GM12875 (cell line): ENCODE data around the gene EDN1.

Experiments used
- H3K4me3 ChIP-seq: one replicate; pipeline ENCODE4 v1.5.1; 2011; ENCODE audit warnings: low read depth, low read length, control low read depth
- TF ChIP-seq, protein P1 (sequence below): IDR thresholded peaks from 2 replicates; pipeline ENCODE4 v1.5.1; 2011; ENCODE audit warnings: low read depth, mild to moderate bottlenecking, control low read depth, inconsistent platforms, low read length, moderate library complexity, borderline replicate concordance; ENCODE audit not compliant: insufficient read depth

Gene EDN1

DNA sequence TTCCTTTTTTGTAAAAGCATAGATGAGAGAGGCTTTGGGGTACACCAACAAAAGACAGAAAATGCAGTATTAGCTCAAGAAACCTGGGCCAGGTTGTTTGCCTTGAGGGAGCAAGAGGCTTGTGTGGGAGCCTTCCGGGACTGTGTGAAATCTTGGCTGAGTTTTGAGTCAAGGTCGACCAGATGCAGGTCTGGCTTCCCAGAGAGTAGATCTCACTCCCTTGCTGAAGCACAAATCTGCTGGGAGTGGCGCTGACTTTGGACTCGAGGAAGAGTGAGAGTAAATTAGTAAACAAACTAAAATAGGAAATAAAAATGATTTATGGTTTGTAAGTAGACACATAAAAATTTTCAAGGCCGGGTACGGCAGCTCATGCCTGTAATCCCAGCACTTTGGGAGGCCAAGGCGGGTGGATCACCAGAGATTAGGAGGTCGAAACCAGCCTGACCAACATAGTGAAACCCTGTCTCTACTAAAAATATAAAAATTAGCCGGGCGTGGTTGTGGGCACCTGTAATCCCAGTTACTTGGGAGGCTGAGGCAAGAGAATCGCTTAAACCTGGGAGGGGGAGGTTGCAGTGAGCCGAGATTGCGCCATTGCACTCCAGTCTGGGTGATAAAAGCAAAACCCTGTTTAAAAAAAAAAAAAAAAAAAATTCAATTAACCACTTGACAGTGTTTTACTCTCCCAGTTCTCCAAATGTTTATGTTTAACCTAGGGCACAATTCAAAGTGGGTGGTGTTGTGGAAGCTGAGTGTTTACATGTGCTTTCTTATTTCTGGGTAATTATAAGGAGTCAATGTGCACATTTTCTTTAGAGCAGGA, 27.7 kb upstream of the EDN1 start:
- TF ChIP-seq, protein P1, sequence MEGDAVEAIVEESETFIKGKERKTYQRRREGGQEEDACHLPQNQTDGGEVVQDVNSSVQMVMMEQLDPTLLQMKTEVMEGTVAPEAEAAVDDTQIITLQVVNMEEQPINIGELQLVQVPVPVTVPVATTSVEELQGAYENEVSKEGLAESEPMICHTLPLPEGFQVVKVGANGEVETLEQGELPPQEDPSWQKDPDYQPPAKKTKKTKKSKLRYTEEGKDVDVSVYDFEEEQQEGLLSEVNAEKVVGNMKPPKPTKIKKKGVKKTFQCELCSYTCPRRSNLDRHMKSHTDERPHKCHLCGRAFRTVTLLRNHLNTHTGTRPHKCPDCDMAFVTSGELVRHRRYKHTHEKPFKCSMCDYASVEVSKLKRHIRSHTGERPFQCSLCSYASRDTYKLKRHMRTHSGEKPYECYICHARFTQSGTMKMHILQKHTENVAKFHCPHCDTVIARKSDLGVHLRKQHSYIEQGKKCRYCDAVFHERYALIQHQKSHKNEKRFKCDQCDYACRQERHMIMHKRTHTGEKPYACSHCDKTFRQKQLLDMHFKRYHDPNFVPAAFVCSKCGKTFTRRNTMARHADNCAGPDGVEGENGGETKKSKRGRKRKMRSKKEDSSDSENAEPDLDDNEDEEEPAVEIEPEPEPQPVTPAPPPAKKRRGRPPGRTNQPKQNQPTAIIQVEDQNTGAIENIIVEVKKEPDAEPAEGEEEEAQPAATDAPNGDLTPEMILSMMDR = no peak
- H3K4me3 ChIP-seq = no peak overlapping the region

DNA sequence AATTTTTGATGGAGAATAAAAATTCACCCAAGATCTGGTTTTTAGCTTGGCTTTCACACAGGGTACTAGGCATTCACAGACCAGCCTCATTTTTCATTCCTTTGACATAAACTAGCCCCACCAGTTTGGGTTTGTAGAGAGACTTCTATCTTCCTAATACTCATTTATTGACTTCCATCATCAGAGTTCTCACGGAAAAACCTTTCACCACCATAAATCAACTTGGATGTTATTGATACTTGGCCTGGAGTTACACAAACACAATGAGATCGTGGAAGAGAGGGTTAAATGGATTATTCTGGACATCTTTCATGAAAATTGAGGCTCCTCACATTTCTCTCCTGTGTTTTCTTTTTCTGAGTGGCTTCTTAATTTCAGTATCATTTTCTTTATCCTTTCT, 26.8 kb upstream of the EDN1 start:
- TF ChIP-seq, protein P1 = no peak
- no peak overlapping the region for H3K4me3 ChIP-seq

DNA sequence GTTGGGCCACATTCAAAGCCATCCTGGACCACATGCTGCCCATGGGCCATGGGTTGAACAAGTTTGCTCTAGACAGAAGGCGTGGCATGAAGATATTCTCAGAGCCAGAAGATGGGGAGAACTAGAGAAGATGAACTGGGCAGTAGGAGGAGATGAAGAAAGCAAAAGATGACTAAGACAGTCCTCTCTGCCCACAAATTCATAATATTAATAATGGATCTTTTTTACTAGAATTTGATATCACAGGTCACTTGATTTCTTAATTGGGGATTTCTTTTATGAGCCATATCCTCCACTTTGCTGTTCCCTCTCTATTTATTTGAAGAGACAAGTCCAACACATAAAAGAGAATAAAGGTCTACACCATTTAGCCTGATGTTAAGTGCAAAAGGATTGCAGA, 25.5 kb upstream of the EDN1 start:
- H3K4me3 ChIP-seq = no peak overlapping the region
- TF ChIP-seq, protein P1 = no peak

DNA sequence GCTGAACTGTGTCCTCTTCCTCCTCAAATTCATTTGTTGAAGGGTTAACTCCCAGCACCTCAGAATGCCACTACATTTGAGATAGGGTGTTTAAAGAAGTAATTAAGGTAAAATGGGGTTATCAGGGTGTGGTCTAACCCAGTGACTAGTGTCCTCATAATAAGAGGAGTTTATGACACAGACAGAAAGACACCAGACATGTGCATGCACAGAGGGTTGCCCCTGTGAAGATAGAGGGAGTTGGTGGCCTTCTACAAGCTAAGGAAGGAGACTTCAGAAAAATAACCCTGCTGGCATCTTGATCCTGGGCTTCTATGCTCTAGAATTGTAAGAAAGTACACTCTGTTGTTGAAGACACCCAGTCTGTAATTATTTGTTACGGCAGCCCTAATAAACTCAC, 24.9 kb upstream of the EDN1 start:
- no peak overlapping the region for H3K4me3 ChIP-seq
- TF ChIP-seq, protein P1 = no peak

DNA sequence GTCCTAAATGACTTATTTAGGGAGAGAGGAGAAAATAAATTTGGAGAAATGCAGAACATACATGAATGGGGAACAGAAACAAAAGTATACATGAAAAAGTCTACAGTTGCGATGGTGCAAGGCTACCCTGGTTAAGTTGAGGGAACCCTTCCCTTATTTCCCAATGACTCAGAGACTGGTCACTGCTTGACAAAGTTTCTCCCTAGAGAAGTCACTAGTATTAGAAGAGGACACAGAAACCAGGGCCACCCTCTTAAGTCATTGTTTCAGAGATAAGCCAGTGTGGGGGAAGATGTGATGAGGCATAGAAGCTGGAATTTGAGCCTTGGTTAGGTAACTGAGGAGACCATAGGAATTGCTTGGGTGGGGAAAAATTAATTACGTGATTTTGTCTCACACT, 24.4 kb upstream of the EDN1 start:
- no peak overlapping the region for H3K4me3 ChIP-seq
- TF ChIP-seq, protein P1 = no peak

DNA sequence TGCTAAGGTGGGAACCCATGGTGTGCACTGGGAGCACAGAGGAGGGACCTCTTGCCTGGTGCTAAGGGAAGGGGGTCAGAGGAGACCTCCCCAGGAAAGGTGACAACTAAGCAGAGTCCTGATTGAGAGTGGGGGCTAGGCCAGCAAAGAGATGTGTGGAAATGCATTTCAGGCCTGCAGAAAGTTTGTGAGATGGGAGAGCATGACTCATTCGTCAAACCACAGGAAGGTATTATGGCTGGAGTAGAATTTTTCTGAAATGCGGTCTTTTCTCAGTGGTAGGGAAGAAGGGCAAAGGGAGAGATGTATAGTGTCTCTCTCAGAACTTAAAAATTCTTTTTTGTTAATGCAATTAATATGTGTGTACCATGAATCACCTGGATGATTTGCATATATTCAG, 23.6 kb upstream of the EDN1 start:
- H3K4me3 ChIP-seq = no peak overlapping the region
- TF ChIP-seq, protein P1 = no peak

DNA sequence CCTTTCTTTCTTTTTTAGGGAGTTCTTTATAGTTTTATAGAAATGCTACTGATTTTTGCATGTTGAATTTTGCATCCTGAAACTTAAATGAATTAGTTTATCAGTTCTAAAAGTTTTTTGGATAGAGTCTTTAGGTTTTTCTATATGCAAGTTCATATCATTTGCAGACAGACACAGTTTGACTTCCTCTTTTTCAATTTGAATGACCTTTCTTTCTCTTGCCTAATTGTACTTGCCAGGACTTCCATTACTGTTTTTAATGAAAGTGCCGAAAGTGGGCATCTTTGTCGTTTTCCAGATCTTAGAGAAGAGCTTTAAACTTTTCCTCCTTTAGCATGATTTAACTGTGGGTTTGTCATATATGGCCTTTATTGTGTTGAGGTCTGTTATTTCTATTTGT, 21.1 kb upstream of the EDN1 start:
- H3K4me3 ChIP-seq = no peak overlapping the region
- TF ChIP-seq, protein P1 = no peak
